A673 (cell line): ENCODE measurements around the gene CDC42SE2. TPM values are rescaled to one million over a fixed set of nuclear protein-coding genes. Genes with fewer than 3 reads are reported as not detected.

Experiments
- BruUV-seq: library from RNA; stranded (reverse); fragments of 400-500 nt; replicated peaks from 2 replicates; lab custom pipeline; 2021; lab: Mats Ljungman, UMichigan
- CTCF ChIA-PET: fragments of 300-600 bp; sonication (Branson Sonifier 250); formaldehyde crosslinking; loops from one replicate; lab custom pipeline; 2022; ENCODE audit warnings: antibody characterized with exemption; lab: Charles Lee
- POLR2A ChIA-PET: fragments of 300-600 bp; sonication (Branson Sonifier 250); formaldehyde crosslinking; loops from one replicate; lab custom pipeline; 2022; ENCODE audit warnings: antibody characterized with exemption; ENCODE audit not compliant: low non-redundant PET; lab: Charles Lee
- DNase-seq: peaks from one replicate; pipeline ENCODE4 v3.0.0-alpha.2; 2015; ENCODE audit warnings: low spot score
- H3K27ac ChIP-seq: fragments of 200-600 bp; sonication (generic); 2 replicates; pipeline ENCODE4 v1.5.1; 2016; ENCODE audit warnings: mixed run types, low read depth, mild to moderate bottlenecking, mixed read lengths, antibody characterized with exemption, low read length; ENCODE audit not compliant: poor library complexity, severe bottlenecking
- H3K27me3 ChIP-seq: fragments of 200-600 bp; sonication (generic); replicated peaks from 2 replicates; pipeline ENCODE4 v1.6.1; 2017; ENCODE audit warnings: mixed run types, low read depth, mild to moderate bottlenecking, mixed read lengths, antibody characterized with exemption, low read length; ENCODE audit not compliant: insufficient read depth, poor library complexity
- H3K36me3 ChIP-seq: fragments of 200-600 bp; sonication (generic); 2 replicates; pipeline ENCODE4 v1.6.1; 2016; ENCODE audit warnings: mixed run types, mild to moderate bottlenecking, mixed read lengths, antibody characterized with exemption, low read length; ENCODE audit not compliant: insufficient read depth, poor library complexity, severe bottlenecking
- H3K4me1 ChIP-seq: fragments of 200-600 bp; sonication (generic); 2 replicates; pipeline ENCODE4 v1.6.1; 2017; ENCODE audit warnings: mixed run types, mild to moderate bottlenecking, mixed read lengths, antibody characterized with exemption, low read length; ENCODE audit not compliant: insufficient read depth, poor library complexity, severe bottlenecking
- H3K4me3 ChIP-seq: fragments of 200-600 bp; sonication (generic); 2 replicates; pipeline ENCODE4 v1.5.1; 2016; ENCODE audit warnings: low read depth, mixed run types, mild to moderate bottlenecking, mixed read lengths, low read length; ENCODE audit not compliant: poor library complexity, severe bottlenecking
- H3K9me3 ChIP-seq: fragments of 200-600 bp; sonication (generic); 2 replicates; pipeline ENCODE4 v1.6.1; 2016; ENCODE audit warnings: mixed run types, low read depth, mild to moderate bottlenecking, mixed read lengths, antibody characterized with exemption, low read length; ENCODE audit not compliant: poor library complexity, severe bottlenecking
- EZH2 ChIP-seq: fragments of 200-600 bp; sonication (generic); IDR thresholded peaks from 2 replicates; pipeline ENCODE4 v1.6.1; 2017; ENCODE audit warnings: borderline replicate concordance, low read depth, mild to moderate bottlenecking, mixed read lengths, antibody characterized with exemption, low read length; ENCODE audit not compliant: poor library complexity, severe bottlenecking
- intact Hi-C: fragments of 100-400 bp; cut with micrococcal nuclease; formaldehyde crosslinking; loops from one replicate; pipeline ENCODE4 v1.10.0; 2022; ENCODE audit not compliant: unreplicated experiment
- total RNA-seq: library from RNA; stranded (reverse); gene quantifications from 2 replicates; pipeline ENCODE4 v1.2.3, GENCODE V29; 2021
- TF ChIP-seq, protein P1 (sequence below): fragments of 300-800, 200-600 bp; sonication (generic); conservative IDR thresholded peaks from 2 replicates; pipeline ENCODE4 v1.5.1; 2017; ENCODE audit warnings: low read depth, mild to moderate bottlenecking, antibody characterized with exemption, low read length, moderate library complexity, mixed read lengths

Gene CDC42SE2
- total RNA-seq, 1 experiment from 2014 or later: 25.5 TPM

GRCh38 chr5:131419877-131420276 is 156.0 kb downstream of the CDC42SE2 start:
- Histone ChIP-seq H3K27ac (no peak overlapping the region), H3K4me3 (no peak overlapping the region), H3K4me1 (no peaks in the 10 kb centered on the region), H3K9me3 (no peaks in the 10 kb centered on the region), H3K36me3 (peaks cover 3% of the 10 kb centered on the region), H3K27me3 (no peaks in the 10 kb centered on the region)
- intact Hi-C loops: loop anchor here (5.0 to 10.0 kb wide), 3 partner anchors 308 to 1645 kb away; no protein-coding TSS in a partner anchor
- DNase-seq: no peak
- CTCF ChIA-PET: no interaction called here
- TF ChIP-seq, protein P1, sequence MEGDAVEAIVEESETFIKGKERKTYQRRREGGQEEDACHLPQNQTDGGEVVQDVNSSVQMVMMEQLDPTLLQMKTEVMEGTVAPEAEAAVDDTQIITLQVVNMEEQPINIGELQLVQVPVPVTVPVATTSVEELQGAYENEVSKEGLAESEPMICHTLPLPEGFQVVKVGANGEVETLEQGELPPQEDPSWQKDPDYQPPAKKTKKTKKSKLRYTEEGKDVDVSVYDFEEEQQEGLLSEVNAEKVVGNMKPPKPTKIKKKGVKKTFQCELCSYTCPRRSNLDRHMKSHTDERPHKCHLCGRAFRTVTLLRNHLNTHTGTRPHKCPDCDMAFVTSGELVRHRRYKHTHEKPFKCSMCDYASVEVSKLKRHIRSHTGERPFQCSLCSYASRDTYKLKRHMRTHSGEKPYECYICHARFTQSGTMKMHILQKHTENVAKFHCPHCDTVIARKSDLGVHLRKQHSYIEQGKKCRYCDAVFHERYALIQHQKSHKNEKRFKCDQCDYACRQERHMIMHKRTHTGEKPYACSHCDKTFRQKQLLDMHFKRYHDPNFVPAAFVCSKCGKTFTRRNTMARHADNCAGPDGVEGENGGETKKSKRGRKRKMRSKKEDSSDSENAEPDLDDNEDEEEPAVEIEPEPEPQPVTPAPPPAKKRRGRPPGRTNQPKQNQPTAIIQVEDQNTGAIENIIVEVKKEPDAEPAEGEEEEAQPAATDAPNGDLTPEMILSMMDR: no peak
- TF ChIP-seq EZH2: no peak
- BruUV-seq: no TSS peak
- POLR2A ChIA-PET: interaction anchor here (0.6 kb wide), 1 partner anchor 324 kb away, joined by 4 read pairs; no protein-coding TSS in a partner anchor

DNA sequence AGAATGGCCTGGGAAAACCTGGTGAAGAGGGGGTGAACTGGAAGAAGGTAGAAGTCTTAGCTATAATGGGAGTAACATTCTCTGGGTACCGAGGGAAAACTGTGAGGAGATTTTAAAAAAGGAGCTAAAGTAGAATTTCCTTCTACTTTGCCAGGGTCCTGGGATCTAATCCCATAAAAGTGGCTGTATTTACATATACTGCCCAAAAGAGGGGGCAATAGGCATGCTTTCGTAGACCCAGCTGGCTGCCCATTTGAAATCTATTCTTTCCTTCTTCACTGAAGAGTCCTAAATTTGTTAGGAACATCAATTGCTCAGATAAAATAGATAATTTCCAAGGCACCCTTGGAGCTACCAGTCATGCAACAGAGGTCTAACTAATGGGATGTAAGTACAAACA is 159.2 kb downstream of the CDC42SE2 start:
- peak; percentile 44 for DNase-seq
- no peak overlapping the region for H3K4me3 ChIP-seq
- peaks cover 11% of the 10 kb centered on the region for H3K36me3 ChIP-seq
- intact Hi-C loops: loop anchor here (1.0 to 2.0 kb wide), 2 partner anchors 585 to 640 kb away; no protein-coding TSS in a partner anchor
- no peaks in the 10 kb centered on the region for H3K4me1 ChIP-seq
- H3K27me3 ChIP-seq: no peaks in the 10 kb centered on the region
- CTCF ChIA-PET: interaction anchor here (0.6 to 1.4 kb wide), 3 partner anchors 558 to 640 kb away, joined by 3 to 13 read pairs (median 5); no protein-coding TSS in a partner anchor
- no peak for TF ChIP-seq EZH2
- TF ChIP-seq, protein P1: peak; percentile 73
- POLR2A ChIA-PET: no interaction called here
- no TSS peak for BruUV-seq
- no peaks in the 10 kb centered on the region for H3K9me3 ChIP-seq
- no peak overlapping the region for H3K27ac ChIP-seq

GRCh38 chr5:131426011-131426410 is 162.2 kb downstream of the CDC42SE2 start:
- TF ChIP-seq, protein P1: no peak
- no peak for TF ChIP-seq EZH2
- Histone ChIP-seq H3K27ac (no peak overlapping the region), H3K4me3 (no peak overlapping the region), H3K27me3 (no peaks in the 10 kb centered on the region), H3K9me3 (no peaks in the 10 kb centered on the region), H3K4me1 (no peaks in the 10 kb centered on the region), H3K36me3 (peaks cover 16% of the 10 kb centered on the region)
- intact Hi-C loops: no loop called here
- no TSS peak for BruUV-seq
- POLR2A ChIA-PET: no interaction called here
- no peak for DNase-seq
- CTCF ChIA-PET: no interaction called here
